ENCODE data around the gene SVIL. TPM values are rescaled to one million over a fixed set of nuclear protein-coding genes. Genes with fewer than 3 reads are reported as not detected.

SVIL gene
- total RNA-seq, 1 experiment from 2014 or later, result 166 TPM

DNA sequence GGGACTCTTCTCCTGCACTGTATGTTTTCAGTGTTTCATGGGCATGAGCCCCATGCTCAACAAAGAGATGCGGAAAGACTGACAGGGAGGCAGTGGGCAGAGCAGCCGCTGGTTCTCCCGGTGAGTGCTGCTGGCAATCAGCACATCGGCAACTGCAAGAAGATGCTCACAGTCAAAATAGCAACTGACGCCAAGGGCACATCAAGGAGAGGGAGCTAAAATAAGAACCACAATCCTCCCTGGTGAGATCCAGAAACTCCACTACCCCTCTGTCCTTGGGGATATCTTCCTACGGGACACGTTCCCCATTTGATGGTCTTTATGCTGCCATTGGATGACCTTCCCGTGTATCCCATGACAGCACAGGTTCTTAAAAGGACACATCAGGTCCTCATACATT, 28.9 kb upstream of the SVIL start:
- ChIA-PET CTCF (no interaction called here), POLR2A (ENCODE audit: unreplicated experiment) (no interaction called here)
- peaks cover 66% of the 10 kb centered on the region for H3K79me2 ChIP-seq (ENCODE audit: low read depth)
- BruUV-seq (replicated peaks), result no TSS peak
- H3K9me2 ChIP-seq (ENCODE audit: insufficient read depth), result no peaks in the 10 kb centered on the region
- H3K27me3 ChIP-seq (ENCODE audit: insufficient read depth, low read depth), result no peaks in the 10 kb centered on the region
- H4K20me1 ChIP-seq (ENCODE audit: insufficient read depth), result no peaks in the 10 kb centered on the region
- H3K4me1 ChIP-seq (replicated peaks; ENCODE audit: insufficient read depth), result peaks cover 57% of the 10 kb centered on the region
- no peak overlapping the region for H2AFZ ChIP-seq
- no peaks in the 10 kb centered on the region; the same call in 1 of the 2 replicates for H3K36me3 ChIP-seq (ENCODE audit: low read depth)
- intact Hi-C loops (cut with micrococcal nuclease; ENCODE audit: unreplicated experiment), result no loop called here
- no peak for DNase-seq
- H3K4me2 ChIP-seq, result no peak overlapping the region
- H3K27ac ChIP-seq, result no peak overlapping the region
- H3F3A ChIP-seq (ENCODE audit: insufficient read depth, low read depth), result peaks cover 32% of the 10 kb centered on the region
- no peaks in the 10 kb centered on the region for H3K9me3 ChIP-seq (ENCODE audit: insufficient read depth, low read depth)
- TF ChIP-seq EZH2 (IDR thresholded peaks at IDR 0.05; ENCODE audit: low read depth), result no peak
- TF ChIP-seq, protein P1, sequence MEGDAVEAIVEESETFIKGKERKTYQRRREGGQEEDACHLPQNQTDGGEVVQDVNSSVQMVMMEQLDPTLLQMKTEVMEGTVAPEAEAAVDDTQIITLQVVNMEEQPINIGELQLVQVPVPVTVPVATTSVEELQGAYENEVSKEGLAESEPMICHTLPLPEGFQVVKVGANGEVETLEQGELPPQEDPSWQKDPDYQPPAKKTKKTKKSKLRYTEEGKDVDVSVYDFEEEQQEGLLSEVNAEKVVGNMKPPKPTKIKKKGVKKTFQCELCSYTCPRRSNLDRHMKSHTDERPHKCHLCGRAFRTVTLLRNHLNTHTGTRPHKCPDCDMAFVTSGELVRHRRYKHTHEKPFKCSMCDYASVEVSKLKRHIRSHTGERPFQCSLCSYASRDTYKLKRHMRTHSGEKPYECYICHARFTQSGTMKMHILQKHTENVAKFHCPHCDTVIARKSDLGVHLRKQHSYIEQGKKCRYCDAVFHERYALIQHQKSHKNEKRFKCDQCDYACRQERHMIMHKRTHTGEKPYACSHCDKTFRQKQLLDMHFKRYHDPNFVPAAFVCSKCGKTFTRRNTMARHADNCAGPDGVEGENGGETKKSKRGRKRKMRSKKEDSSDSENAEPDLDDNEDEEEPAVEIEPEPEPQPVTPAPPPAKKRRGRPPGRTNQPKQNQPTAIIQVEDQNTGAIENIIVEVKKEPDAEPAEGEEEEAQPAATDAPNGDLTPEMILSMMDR (conservative IDR thresholded peaks at IDR 0.05), result no peak
- no peak overlapping the region for H3K4me3 ChIP-seq

GRCh38 chr10:29658984-29659965, 24.5 kb upstream of the SVIL start:
- CTCF ChIA-PET, result interaction anchor here (1.1 kb wide), 1 partner anchor 40 kb away, joined by 3 read pairs; no protein-coding TSS in a partner anchor
- Histone ChIP-seq H3K4me2 (peak overlapping the region; percentile 58), H3K9me2 (ENCODE audit: insufficient read depth) (no peaks in the 10 kb centered on the region), H3K9me3 (ENCODE audit: insufficient read depth, low read depth) (no peaks in the 10 kb centered on the region), H2AFZ (no peak overlapping the region), H3K79me2 (ENCODE audit: low read depth) (peaks cover 66% of the 10 kb centered on the region), H3K4me1 (replicated peaks; ENCODE audit: insufficient read depth) (peaks cover 51% of the 10 kb centered on the region), H3K27me3 (ENCODE audit: insufficient read depth, low read depth) (no peaks in the 10 kb centered on the region), H3F3A (ENCODE audit: insufficient read depth, low read depth) (peaks cover 35% of the 10 kb centered on the region), H4K20me1 (ENCODE audit: insufficient read depth) (no peaks in the 10 kb centered on the region), H3K27ac (peak overlapping the region; percentile 76), H3K36me3 (ENCODE audit: low read depth) (peaks cover 6% of the 10 kb centered on the region; the same call in 1 of the 2 replicates), H3K4me3 (no peak overlapping the region)
- peak; percentile 87 to 97 for DNase-seq
- POLR2A ChIA-PET (ENCODE audit: unreplicated experiment), result interaction anchor here (0.9 kb wide), 1 partner anchor 70 kb away, joined by 7 read pairs; no protein-coding TSS in a partner anchor
- no peak for TF ChIP-seq EZH2 (IDR thresholded peaks at IDR 0.05; ENCODE audit: low read depth)
- TF ChIP-seq, protein P1 (conservative IDR thresholded peaks at IDR 0.05), result peak; percentile 45; the same call in 1 of the 2 replicates
- TSS peak; percentile 36 for BruUV-seq (replicated peaks)
- intact Hi-C loops (cut with micrococcal nuclease; ENCODE audit: unreplicated experiment), result loop anchor here (1.0 to 2.0 kb wide), 9 partner anchors 9 to 343 kb away; no protein-coding TSS in a partner anchor

- peaks cover 61% of the 10 kb centered on the region for H3K79me2 ChIP-seq (ENCODE audit: low read depth)
- no peak overlapping the region for H3K4me3 ChIP-seq
- H3F3A ChIP-seq (ENCODE audit: insufficient read depth, low read depth), result peaks cover 35% of the 10 kb centered on the region
- H3K9me2 ChIP-seq (ENCODE audit: insufficient read depth), result no peaks in the 10 kb centered on the region
- no peaks in the 10 kb centered on the region for H4K20me1 ChIP-seq (ENCODE audit: insufficient read depth)
- no peak overlapping the region for H2AFZ ChIP-seq
- ChIA-PET CTCF (no interaction called here), POLR2A (ENCODE audit: unreplicated experiment) (interaction anchor here (0.7 kb wide), 1 partner anchor 12 kb away, joined by 3 read pairs; no protein-coding TSS in a partner anchor)
- H3K9me3 ChIP-seq (ENCODE audit: insufficient read depth, low read depth), result no peaks in the 10 kb centered on the region
- TF ChIP-seq EZH2 (IDR thresholded peaks at IDR 0.05; ENCODE audit: low read depth), result no peak
- TF ChIP-seq, protein P1 (conservative IDR thresholded peaks at IDR 0.05), result no peak
- H3K27ac ChIP-seq, result peak overlapping the region; percentile 76; the same call in 1 of the 2 replicates
- H3K27me3 ChIP-seq (ENCODE audit: insufficient read depth, low read depth), result no peaks in the 10 kb centered on the region
- no peak for DNase-seq
- no peak overlapping the region for H3K4me2 ChIP-seq
- peaks cover 6% of the 10 kb centered on the region; the same call in 1 of the 2 replicates for H3K36me3 ChIP-seq (ENCODE audit: low read depth)
- BruUV-seq (replicated peaks), result no TSS peak
- intact Hi-C loops (cut with micrococcal nuclease; ENCODE audit: unreplicated experiment), result loop anchor here (2.0 kb wide), 3 partner anchors 77 to 201 kb away; no protein-coding TSS in a partner anchor
- H3K4me1 ChIP-seq (replicated peaks; ENCODE audit: insufficient read depth), result peaks cover 51% of the 10 kb centered on the region
Measured at GRCh38 chr10:29657719-29658274, 23.0 kb upstream of the SVIL start.
